ENCODE measurements around the gene ANLN.
"Not testable (repeated sequence)": the region's sequence is repeated elsewhere in the genome, so short reads cannot be mapped to it uniquely, and the experiment has no call there.

The ANLN gene

GRCh38 chr7:36420307-36420706, 30.6 kb downstream of the ANLN start:
- no peak for ATAC-seq

GRCh38 chr7:36422072-36422471, 32.4 kb downstream of the ANLN start:
- ATAC-seq: no peak

GRCh38 chr7:36423633-36424032, 34.0 kb downstream of the ANLN start:
- no peak for ATAC-seq

- no peak for ATAC-seq
Observed at GRCh38 chr7:36430186-36430585, 40.5 kb downstream of the ANLN start.

GRCh38 chr7:36430881-36431280, 41.2 kb downstream of the ANLN start:
- ATAC-seq: no peak

GRCh38 chr7:36438211-36438610, 48.5 kb downstream of the ANLN start:
- ATAC-seq: no peak

- no peak for ATAC-seq
Observed at GRCh38 chr7:36439624-36440023, 50.0 kb downstream of the ANLN start.

GRCh38 chr7:36440880-36441279, 51.2 kb downstream of the ANLN start:
- ATAC-seq: no peak

- no peak for ATAC-seq
Observed at GRCh38 chr7:36441344-36442022, 51.8 kb downstream of the ANLN start.

- no peak for ATAC-seq
Observed at GRCh38 chr7:36448781-36449379, 59.2 kb downstream of the ANLN start.

GRCh38 chr7:36449685-36450084, 60.0 kb downstream of the ANLN start:
- no peak for ATAC-seq

GRCh38 chr7:36453769-36454168, 64.1 kb downstream of the ANLN start:
- ATAC-seq: no peak

- no peak for ATAC-seq
Observed at GRCh38 chr7:36455646-36456045, 66.0 kb downstream of the ANLN start.

GRCh38 chr7:36456138-36456537, 66.5 kb downstream of the ANLN start:
- no peak for ATAC-seq

- no peak for ATAC-seq
Observed at GRCh38 chr7:36456548-36456947, 66.9 kb downstream of the ANLN start.

- no peak for ATAC-seq
Observed at GRCh38 chr7:36459236-36459960, 69.7 kb downstream of the ANLN start.

- no peak for ATAC-seq
Observed at GRCh38 chr7:36460811-36461429, 71.3 kb downstream of the ANLN start.

- ATAC-seq: no peak
Observed at GRCh38 chr7:36462551-36463137, 73.0 kb downstream of the ANLN start.

- no peak for ATAC-seq
Observed at GRCh38 chr7:36464271-36464670, 74.6 kb downstream of the ANLN start.

- ATAC-seq: not testable (repeated sequence)
Observed at GRCh38 chr7:36466001-36466400, 76.3 kb downstream of the ANLN start.

- ATAC-seq: no peak
Observed at GRCh38 chr7:36468370-36469101, 78.9 kb downstream of the ANLN start.

GRCh38 chr7:36469236-36469635, 79.6 kb downstream of the ANLN start:
- ATAC-seq: no peak
